Upper lobe of left lung (tissue), 4 donors: ENCODE results near the gene CUEDC1.

Source experiments
- EP300 ChIP-seq, 4 donors: sonication (generic); formaldehyde crosslinking; IDR thresholded peaks; one replicate each; pipeline ENCODE4 v1.5.1; 2017; ENCODE audit warnings: antibody characterized with exemption in 4 of 4, control low read depth in 2 of 4
- POLR2A ChIP-seq, 4 donors: fragments of 450-650 bp; IDR thresholded peaks; one replicate each; pipeline ENCODE4 v1.5.1; 2016 to 2017; ENCODE audit warnings: antibody characterized with exemption in 4 of 4, mild to moderate bottlenecking in 2 of 4
- POLR2AphosphoS5 ChIP-seq, 2 donors: sonication (generic); formaldehyde crosslinking; IDR thresholded peaks; one replicate each; pipeline ENCODE4 v1.5.1; 2017; ENCODE audit warnings: antibody characterized with exemption in 2 of 2

DNA sequence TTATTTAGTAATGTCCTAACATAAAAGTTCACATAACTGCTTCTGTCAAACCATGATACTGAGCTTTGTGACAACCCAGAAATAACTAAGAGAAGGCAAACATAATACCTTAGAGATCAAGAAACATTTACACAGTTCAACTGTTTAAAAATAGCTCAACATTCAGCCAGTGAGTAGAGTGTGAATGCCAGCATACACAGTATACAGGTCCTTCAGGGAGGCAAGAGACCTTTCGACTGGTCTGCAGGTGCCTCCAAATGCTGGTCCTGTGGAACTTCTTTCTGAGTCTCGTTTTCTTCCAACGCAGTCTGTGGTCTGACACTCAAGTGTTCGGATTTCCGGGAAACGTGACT, 115.7 kb downstream of the CUEDC1 start:
- TF ChIP-seq POLR2A (IDR thresholded peaks at IDR 0.05) (no peak), EP300 (IDR thresholded peaks at IDR 0.05) (no peak), POLR2AphosphoS5 (IDR thresholded peaks at IDR 0.05) (no peak)
